Measurements from ENCODE around the gene LIM2. TPM values are rescaled to one million over a fixed set of nuclear protein-coding genes. Genes with fewer than 3 reads are reported as not detected.
"Not testable (repeated sequence)": the region's sequence is repeated elsewhere in the genome, so short reads cannot be mapped to it uniquely, and the experiment has no call there.

The LIM2 gene
- total and polyA plus RNA-seq, 2 of the 4 experiments (the other 2 are of a cell fraction), result not detected

GRCh38 chr19:51420511-51420910 is 32.7 kb upstream of the LIM2 start:
- 64% methylated on average over 2 of the region's 11 CpGs; no CpG with 5 or more reads in 1 of the 2 experiments for WGBS, 2 experiments (ENCODE audit: extremely low coverage in 2 of 2, insufficient read length in 1 of 2)
- H3K9me3 ChIP-seq (ENCODE audit: control insufficient read depth, insufficient read depth, low read length); CTCF ChIA-PET; BruUV-seq (replicated peaks); H2BK5ac ChIP-seq (ENCODE audit: low read depth, low read length, poor library complexity, severe bottlenecking); H3K4me3 ChIP-seq (ENCODE audit: insufficient read depth, low read depth, low read length); H3K9me1 ChIP-seq (ENCODE audit: insufficient read depth, low read length); H3K14ac ChIP-seq (replicated peaks; ENCODE audit: low read depth, low read length); H3K27ac ChIP-seq (ENCODE audit: insufficient read depth, low read length); H2AK9ac ChIP-seq (replicated peaks; ENCODE audit: low read depth, low read length, poor library complexity); H3K27me3 ChIP-seq (ENCODE audit: control insufficient read depth, insufficient read depth, low read length); H3K36me3 ChIP-seq (ENCODE audit: control insufficient read depth, insufficient read depth, low read length); ATAC-seq (ENCODE audit: low read depth); H2AK5ac ChIP-seq (ENCODE audit: low read depth, low read length); H3K56ac ChIP-seq (ENCODE audit: extremely low read depth, insufficient read depth, low read length); dilution Hi-C loops (cut with HindIII; ENCODE audit: low sequenced_read_pairs, unreplicated experiment); H4K5ac ChIP-seq (ENCODE audit: low read depth, low read length); H4K8ac ChIP-seq (ENCODE audit: low read depth in 2 of 2, low read length in 2 of 2); H4K91ac ChIP-seq (ENCODE audit: insufficient read depth, low read depth, low read length); H2BK120ac ChIP-seq (ENCODE audit: low read depth, low read length); H2AFZ ChIP-seq (replicated peaks; ENCODE audit: low read length, poor library complexity); POLR2A ChIA-PET (ENCODE audit: unreplicated experiment); in situ Hi-C loops (cut with MboI; ENCODE audit: low sequenced_read_pairs); H3K4me1 ChIP-seq (ENCODE audit: control insufficient read depth, insufficient read depth, low read length); DNase-seq; H3K4ac ChIP-seq (ENCODE audit: low read depth, low read length); H4K20me1 ChIP-seq (ENCODE audit: insufficient read depth, low read length); H3K79me1 ChIP-seq (ENCODE audit: low read depth in 1 of 2, low read length in 2 of 2); H3K23ac ChIP-seq (ENCODE audit: low read depth, low read length); H3K4me2 ChIP-seq (ENCODE audit: low read depth, low read length); H2BK20ac ChIP-seq (ENCODE audit: low read depth, low read length); H3K18ac ChIP-seq (ENCODE audit: low read depth, low read length); H3K9ac ChIP-seq (ENCODE audit: low read depth, low read length); H2BK15ac ChIP-seq (ENCODE audit: low read depth, low read length): not testable (repeated sequence)
- intact Hi-C loops (cut with micrococcal nuclease), result loop anchor here (5.0 kb wide), 2 partner anchors 83 to 132 kb away; no protein-coding TSS in a partner anchor

Measured in IMR-90 (cell line).